ENCODE measurements around the gene MYO1G.

DNA sequence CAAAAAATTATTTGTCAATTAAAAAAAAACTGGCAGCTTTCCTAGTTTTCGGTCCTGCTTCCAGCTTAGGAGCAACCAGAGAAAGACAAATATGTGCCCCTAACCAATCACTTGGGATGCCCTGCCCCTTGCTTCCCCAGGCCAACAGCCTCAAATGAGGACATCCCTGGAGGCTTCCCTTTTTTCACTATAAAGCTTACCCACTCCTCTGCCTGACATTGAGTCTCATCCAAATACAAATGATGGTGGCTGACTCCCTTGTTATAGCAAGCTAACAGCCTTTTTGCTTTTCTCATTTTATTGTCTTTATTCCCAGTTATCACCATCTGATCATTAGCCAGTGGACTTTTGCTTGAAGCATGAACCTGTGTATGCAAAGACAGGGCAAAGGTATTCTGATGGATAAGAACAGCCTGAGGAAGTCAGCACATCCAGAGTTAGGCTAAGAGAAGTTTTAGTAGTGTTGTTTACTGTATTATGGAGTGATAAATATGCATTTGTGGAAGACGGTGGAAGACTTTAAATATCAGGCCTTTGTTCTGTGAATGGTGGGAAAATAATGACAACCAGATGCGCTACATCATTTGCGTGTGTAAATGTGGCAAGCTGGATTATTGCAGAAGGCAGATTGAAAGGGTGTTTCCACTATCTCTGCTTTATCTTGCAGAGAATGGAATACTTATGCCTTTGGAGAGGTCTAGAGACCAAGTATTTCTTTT, 19.5 kb upstream of the MYO1G start:
- TF ChIP-seq GATA2 (IDR thresholded peaks at IDR 0.05; ENCODE audit: low read depth, low read length), result no peak; the same call in 1 of the 2 replicates
- TF ChIP-seq GATA3 (IDR thresholded peaks at IDR 0.05; ENCODE audit: low read depth, low read length), result no peak

Measured in SH-SY5Y (cell line).